Central memory CD8-positive, alpha-beta T cell (primary cell): ENCODE results near the gene UBE2H.

Experiments
- ATAC-seq: fragments of 150-1000 bp; cut with Tn5 transposase; replicated peaks from 2 replicates; pipeline ENCODE4 v1.10.0; 2022; ENCODE audit warnings: mild to moderate bottlenecking, moderate FRiP score, moderate number of reproducible peaks; ENCODE audit not compliant: poor library complexity, severe bottlenecking; ENCODE audit errors: extremely low read depth
- DNase-seq, 2 donors: peaks; one replicate each; pipeline ENCODE4 v3.0.0; 2021; ENCODE audit warnings: low spot score in 2 of 2
- H3K27ac Mint-ChIP-seq: one replicate; pipeline ENCODE4 v1.8.0; 2022; ENCODE audit warnings: low read depth, mild to moderate bottlenecking, moderate library complexity, mixed read lengths
- H3K27me3 Mint-ChIP-seq: one replicate; pipeline ENCODE4 v1.8.0; 2022; ENCODE audit warnings: mixed read lengths
- H3K36me3 Mint-ChIP-seq: one replicate; pipeline ENCODE4 v1.8.0; 2022; ENCODE audit warnings: mild to moderate bottlenecking, moderate library complexity, mixed read lengths; ENCODE audit not compliant: insufficient read depth
- H3K4me1 Mint-ChIP-seq: one replicate; pipeline ENCODE4 v1.8.0; 2022; ENCODE audit warnings: mixed read lengths
- H3K4me3 Mint-ChIP-seq: one replicate; pipeline ENCODE4 v1.8.0; 2022; ENCODE audit warnings: mild to moderate bottlenecking, moderate library complexity, mixed read lengths
- H3K9me3 Mint-ChIP-seq: one replicate; pipeline ENCODE4 v1.8.0; 2022; ENCODE audit warnings: mixed read lengths

The UBE2H gene

DNA sequence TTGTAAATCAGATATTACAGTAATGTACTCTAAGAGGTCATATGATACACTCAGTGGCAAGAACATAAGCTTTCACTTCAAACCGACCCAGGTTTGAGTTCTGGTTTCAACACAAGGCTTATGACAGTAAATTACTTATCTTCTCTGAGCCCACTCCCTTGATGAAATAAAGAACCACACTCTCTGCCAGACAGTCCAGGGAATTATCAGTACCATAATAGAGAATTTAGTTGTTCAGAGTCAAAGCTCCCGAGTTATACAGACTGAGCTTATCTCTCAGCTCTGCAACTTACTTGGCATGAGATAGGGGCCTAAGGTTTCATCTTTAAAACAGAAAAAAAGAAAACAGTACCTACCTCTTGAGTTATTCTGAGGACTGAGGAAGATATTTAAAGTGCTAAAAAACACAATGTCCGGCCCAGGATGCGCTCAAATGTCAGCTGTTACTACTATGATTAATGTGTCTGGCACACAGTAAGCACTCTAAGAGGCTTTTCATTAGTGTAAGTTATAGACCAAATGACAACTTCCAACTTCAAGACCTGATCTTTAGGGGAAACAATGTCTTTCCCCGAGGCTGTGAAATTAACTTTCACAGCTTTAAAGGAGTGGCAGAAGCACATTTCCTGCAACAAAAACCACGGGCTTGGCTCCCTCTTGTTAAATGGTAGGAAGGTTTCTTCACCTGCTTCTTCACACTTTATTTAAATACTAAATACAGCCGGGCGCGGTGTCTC is 38.1 kb downstream of the UBE2H start:
- Mint-ChIP-seq H3K27me3 (no peaks in the 10 kb centered on the region), H3K36me3 (peaks cover 8% of the 10 kb centered on the region), H3K4me3 (peak overlapping the region; percentile 56), H3K27ac (peak overlapping the region; percentile 86), H3K9me3 (no peaks in the 10 kb centered on the region), H3K4me1 (peaks cover 68% of the 10 kb centered on the region)
- peak in 1 of 2 donors; percentile 29 for DNase-seq
- ATAC-seq = peak; percentile 79

GRCh38 chr7:129913428-129913827 is 39.3 kb downstream of the UBE2H start:
- H3K9me3 Mint-ChIP-seq = no peaks in the 10 kb centered on the region
- H3K27ac Mint-ChIP-seq = no peak overlapping the region
- H3K27me3 Mint-ChIP-seq = no peaks in the 10 kb centered on the region
- peaks cover 70% of the 10 kb centered on the region for H3K4me1 Mint-ChIP-seq
- no peak for ATAC-seq
- no peak overlapping the region for H3K4me3 Mint-ChIP-seq
- H3K36me3 Mint-ChIP-seq = peaks cover 6% of the 10 kb centered on the region
- no peak for DNase-seq

DNA sequence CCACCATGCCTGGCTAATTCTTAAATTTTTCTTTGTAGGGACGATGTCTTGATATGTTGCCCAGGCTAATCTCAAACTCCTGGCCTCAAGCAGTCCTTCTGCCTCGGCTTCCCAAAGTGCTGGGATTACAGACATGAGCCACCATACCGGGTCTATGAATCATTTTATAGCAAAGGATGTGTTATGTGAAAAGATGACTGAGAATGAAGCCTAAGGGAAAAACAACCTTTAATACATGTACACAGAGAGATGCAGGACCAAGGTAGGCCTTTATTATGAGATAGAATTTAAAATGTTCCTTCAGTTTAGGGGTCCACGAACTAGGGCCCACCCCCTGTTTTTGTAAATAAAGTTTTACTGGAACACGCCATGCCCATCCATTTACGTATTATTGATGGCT is 41.0 kb downstream of the UBE2H start:
- ATAC-seq (no peak), DNase-seq (no peak)
- H3K27me3 Mint-ChIP-seq = no peaks in the 10 kb centered on the region
- H3K27ac Mint-ChIP-seq = no peak overlapping the region
- peaks cover 6% of the 10 kb centered on the region for H3K36me3 Mint-ChIP-seq
- H3K4me3 Mint-ChIP-seq = no peak overlapping the region
- H3K9me3 Mint-ChIP-seq = no peaks in the 10 kb centered on the region
- H3K4me1 Mint-ChIP-seq = peaks cover 75% of the 10 kb centered on the region

DNA sequence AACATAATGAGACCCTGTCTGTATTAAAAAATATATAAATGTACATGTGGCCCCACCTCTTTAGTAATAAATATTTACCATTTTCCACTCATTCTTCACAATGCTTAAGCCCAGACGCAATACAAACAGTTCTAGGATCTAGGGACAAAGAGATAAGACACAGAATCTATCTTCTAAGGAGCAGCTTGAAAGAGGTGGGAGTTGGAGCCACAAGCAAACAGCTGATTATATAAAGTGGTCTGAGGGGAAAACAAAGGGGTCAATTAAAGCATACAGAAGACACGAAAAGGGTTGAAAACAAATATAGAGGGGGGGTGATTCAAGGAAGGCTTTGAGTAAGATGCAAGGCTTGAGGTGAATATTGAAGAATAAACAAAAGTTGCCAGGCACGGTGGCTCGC is 43.1 kb downstream of the UBE2H start:
- H3K27ac Mint-ChIP-seq = no peak overlapping the region
- H3K27me3 Mint-ChIP-seq = no peaks in the 10 kb centered on the region
- no peak overlapping the region for H3K4me3 Mint-ChIP-seq
- peaks cover 67% of the 10 kb centered on the region for H3K4me1 Mint-ChIP-seq
- peaks cover 5% of the 10 kb centered on the region for H3K9me3 Mint-ChIP-seq
- ATAC-seq (no peak), DNase-seq (no peak)
- H3K36me3 Mint-ChIP-seq = peaks cover 8% of the 10 kb centered on the region

- ATAC-seq (no peak), DNase-seq (no peak)
- Mint-ChIP-seq H3K36me3 (peaks cover 8% of the 10 kb centered on the region), H3K4me3 (no peak overlapping the region), H3K4me1 (peaks cover 66% of the 10 kb centered on the region), H3K27ac (no peak overlapping the region), H3K9me3 (peaks cover 5% of the 10 kb centered on the region), H3K27me3 (no peaks in the 10 kb centered on the region)
These were observed 44.6 kb downstream of the UBE2H start for GRCh38 chr7:129908181-129908580.

DNA sequence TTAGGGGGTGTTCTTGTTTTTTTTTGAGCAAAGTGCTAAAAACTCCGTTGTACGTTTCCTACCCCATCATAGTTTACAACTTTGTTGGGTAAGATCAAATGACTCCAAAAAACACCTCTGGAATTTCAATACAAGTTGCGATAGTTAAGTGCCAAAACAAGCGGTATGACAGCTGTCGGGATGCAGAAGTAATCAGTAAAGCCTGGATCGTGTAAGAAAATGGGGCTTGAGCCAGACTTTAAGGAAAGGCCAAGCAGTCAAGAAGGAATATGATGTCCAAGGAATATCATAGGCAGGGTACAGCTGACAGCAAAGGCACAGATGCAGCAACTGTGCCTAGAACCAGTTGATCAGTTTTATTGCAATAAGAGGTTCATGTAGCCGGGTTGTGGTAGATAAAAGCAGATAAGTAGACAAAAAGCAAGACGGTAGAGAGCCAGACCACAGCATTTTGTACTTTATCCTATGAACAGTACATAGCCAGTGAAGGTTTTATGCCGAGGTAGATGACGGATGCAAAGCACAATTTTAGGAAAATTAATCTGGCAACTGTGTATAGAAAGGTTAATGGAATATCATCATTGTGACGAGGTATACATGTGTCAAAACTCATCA is 45.5 kb downstream of the UBE2H start:
- Mint-ChIP-seq H3K27me3 (no peaks in the 10 kb centered on the region), H3K9me3 (peaks cover 5% of the 10 kb centered on the region), H3K4me3 (peak overlapping the region; percentile 58), H3K4me1 (peaks cover 66% of the 10 kb centered on the region), H3K36me3 (peaks cover 8% of the 10 kb centered on the region), H3K27ac (peak overlapping the region; percentile 7)
- ATAC-seq (no peak), DNase-seq (no peak)

DNA sequence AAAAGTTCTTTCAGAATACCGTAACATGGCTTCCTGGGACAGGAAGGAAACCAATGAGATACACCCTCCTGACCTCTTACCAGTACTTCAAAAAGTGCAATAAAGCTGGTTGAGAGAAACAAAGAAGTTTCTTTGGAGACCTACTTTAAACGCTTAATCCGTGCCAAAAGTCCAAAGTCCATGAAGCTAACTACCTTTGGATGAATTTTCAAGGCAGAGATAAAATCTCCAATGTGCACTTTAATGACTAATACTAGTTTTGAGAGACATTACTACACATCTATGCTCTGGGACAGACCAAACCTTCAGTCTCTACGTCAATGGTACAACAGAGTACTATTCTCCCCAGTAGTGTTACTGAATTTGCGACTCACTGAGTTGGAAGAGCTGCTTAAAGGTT is 46.1 kb downstream of the UBE2H start:
- H3K4me3 Mint-ChIP-seq = peak overlapping the region; percentile 58
- H3K4me1 Mint-ChIP-seq = peaks cover 64% of the 10 kb centered on the region
- H3K27ac Mint-ChIP-seq = peak overlapping the region; percentile 7
- peaks cover 8% of the 10 kb centered on the region for H3K36me3 Mint-ChIP-seq
- H3K9me3 Mint-ChIP-seq = peaks cover 5% of the 10 kb centered on the region
- DNase-seq = no peak
- ATAC-seq = peak; percentile 59
- no peaks in the 10 kb centered on the region for H3K27me3 Mint-ChIP-seq

- no peak overlapping the region for H3K4me3 Mint-ChIP-seq
- H3K27ac Mint-ChIP-seq = peak overlapping the region; percentile 16
- H3K9me3 Mint-ChIP-seq = peaks cover 5% of the 10 kb centered on the region
- peaks cover 59% of the 10 kb centered on the region for H3K4me1 Mint-ChIP-seq
- no peak for DNase-seq
- ATAC-seq = no peak
- no peaks in the 10 kb centered on the region for H3K27me3 Mint-ChIP-seq
- H3K36me3 Mint-ChIP-seq = peaks cover 17% of the 10 kb centered on the region
These were observed 48.8 kb downstream of the UBE2H start for GRCh38 chr7:129903935-129904334.

- ATAC-seq = no peak
- H3K9me3 Mint-ChIP-seq = peaks cover 5% of the 10 kb centered on the region
- H3K27me3 Mint-ChIP-seq = no peaks in the 10 kb centered on the region
- peaks cover 59% of the 10 kb centered on the region for H3K4me1 Mint-ChIP-seq
- no peak for DNase-seq
- no peak overlapping the region for H3K4me3 Mint-ChIP-seq
- peaks cover 17% of the 10 kb centered on the region for H3K36me3 Mint-ChIP-seq
- H3K27ac Mint-ChIP-seq = no peak overlapping the region
These were observed 49.9 kb downstream of the UBE2H start for GRCh38 chr7:129902788-129903422.

GRCh38 chr7:129898502-129899160 is 54.1 kb downstream of the UBE2H start:
- ATAC-seq (no peak), DNase-seq (no peak)
- H3K4me1 Mint-ChIP-seq = peaks cover 36% of the 10 kb centered on the region
- H3K27ac Mint-ChIP-seq = peak overlapping the region; percentile 41
- no peaks in the 10 kb centered on the region for H3K9me3 Mint-ChIP-seq
- H3K4me3 Mint-ChIP-seq = no peak overlapping the region
- no peaks in the 10 kb centered on the region for H3K27me3 Mint-ChIP-seq
- peaks cover 15% of the 10 kb centered on the region for H3K36me3 Mint-ChIP-seq

- no peak for DNase-seq
- Mint-ChIP-seq H3K4me3 (no peak overlapping the region), H3K4me1 (peaks cover 41% of the 10 kb centered on the region), H3K36me3 (peaks cover 15% of the 10 kb centered on the region), H3K27me3 (no peaks in the 10 kb centered on the region), H3K27ac (peak overlapping the region; percentile 41), H3K9me3 (no peaks in the 10 kb centered on the region)
- ATAC-seq = no peak
These were observed 54.8 kb downstream of the UBE2H start for GRCh38 chr7:129898007-129898406.

GRCh38 chr7:129896568-129897382 is 56.0 kb downstream of the UBE2H start:
- ATAC-seq (no peak), DNase-seq (no peak)
- H3K4me1 Mint-ChIP-seq = peaks cover 42% of the 10 kb centered on the region
- H3K27me3 Mint-ChIP-seq = no peaks in the 10 kb centered on the region
- H3K4me3 Mint-ChIP-seq = no peak overlapping the region
- H3K36me3 Mint-ChIP-seq = peaks cover 13% of the 10 kb centered on the region
- no peak overlapping the region for H3K27ac Mint-ChIP-seq
- H3K9me3 Mint-ChIP-seq = no peaks in the 10 kb centered on the region
